Esophagus muscularis mucosa (tissue), 4 donors: Measurements from ENCODE around the gene N4BP3. TPM values are rescaled to one million over a fixed set of nuclear protein-coding genes. Genes with fewer than 3 reads are reported as not detected.
A peak's percentile ranks its signal among the peaks of the same experiment; 100 is the strongest.

Experiments used
- DNase-seq: peaks from one replicate; pipeline ENCODE4 v3.0.0-alpha.2; 2017; ENCODE audit errors: extremely low spot score
- H3K27ac ChIP-seq, 4 donors: fragments of 200-600 bp; sonication (generic); replicated peaks in 1 of 4; 1 replicate in 3 of 4; 2 replicates in 1 of 4; pipeline ENCODE4 v1.5.1; 2016 to 2019; ENCODE audit warnings: mild to moderate bottlenecking in 1 of 4
- H3K27me3 ChIP-seq, 4 donors: fragments of 200-600 bp; sonication (generic); one replicate each; pipeline versions ENCODE4 v1.5.1 to v1.6.0; 2016 to 2019
- H3K36me3 ChIP-seq, 4 donors: fragments of 200-600 bp; sonication (generic); one replicate each; pipeline ENCODE4 v1.5.1; 2016 to 2019
- H3K4me1 ChIP-seq, 4 donors: fragments of 200-600 bp; sonication (generic); one replicate each; pipeline ENCODE4 v1.5.1; 2016 to 2019
- H3K4me3 ChIP-seq, 4 donors: fragments of 200-600 bp; sonication (generic); 1 replicate in 2 of 4; 2 replicates in 2 of 4; pipeline ENCODE4 v1.5.1; 2016 to 2019; ENCODE audit warnings: mild to moderate bottlenecking in 4 of 4, moderate library complexity in 1 of 4
- H3K9me3 ChIP-seq, 4 donors: fragments of 200-600 bp; sonication (generic); 1 replicate in 3 of 4; 2 replicates in 1 of 4; pipeline ENCODE4 v1.5.1; 2016 to 2019
- EP300 ChIP-seq: sonication (generic); formaldehyde crosslinking; IDR thresholded peaks from one replicate; pipeline ENCODE4 v1.6.1; 2017; ENCODE audit warnings: antibody characterized with exemption
- POLR2A ChIP-seq: fragments of 450-650 bp; IDR thresholded peaks from one replicate; pipeline ENCODE4 v1.6.1; 2017; ENCODE audit warnings: antibody characterized with exemption, moderate library complexity, mild to moderate bottlenecking, low read depth
- POLR2AphosphoS5 ChIP-seq, 2 donors: sonication (generic); formaldehyde crosslinking; IDR thresholded peaks; one replicate each; pipeline ENCODE4 v1.6.1; 2017; ENCODE audit warnings: antibody characterized with exemption in 2 of 2
- WGBS: methylation state at CpG from one replicate; pipeline ENCODE4 v1.1.5; 2018; 5-methylcytosine and 5-hydroxymethylcytosine counted together
- intact Hi-C: fragments of 100-400 bp; cut with DNase I; formaldehyde crosslinking; loops from one replicate; pipeline ENCODE4 v1.15.1; 2023
- total RNA-seq, 4 donors: library from RNA; depleted of rRNA; stranded (reverse); fragments of >200 nt; gene quantifications; one replicate each; pipeline versions ENCODE4 v1.1.0 to v1.2.1, GENCODE V29; 2016
- TF ChIP-seq, protein P1 (sequence below), 3 experiments: fragments of 200-600 bp in 2 of 3; fragments of 450-650 bp in 1 of 3; sonication (generic) in 2 of 3; IDR thresholded peaks; one replicate each; pipeline ENCODE4 v1.5.1; 2017 to 2019; ENCODE audit warnings: antibody characterized with exemption in 3 of 3, mild to moderate bottlenecking in 2 of 3, moderate library complexity in 1 of 3

Gene N4BP3
- total RNA-seq, 4 donors from 2014 or later: 1.7 to 4.3 (median 2.2) TPM

DNA sequence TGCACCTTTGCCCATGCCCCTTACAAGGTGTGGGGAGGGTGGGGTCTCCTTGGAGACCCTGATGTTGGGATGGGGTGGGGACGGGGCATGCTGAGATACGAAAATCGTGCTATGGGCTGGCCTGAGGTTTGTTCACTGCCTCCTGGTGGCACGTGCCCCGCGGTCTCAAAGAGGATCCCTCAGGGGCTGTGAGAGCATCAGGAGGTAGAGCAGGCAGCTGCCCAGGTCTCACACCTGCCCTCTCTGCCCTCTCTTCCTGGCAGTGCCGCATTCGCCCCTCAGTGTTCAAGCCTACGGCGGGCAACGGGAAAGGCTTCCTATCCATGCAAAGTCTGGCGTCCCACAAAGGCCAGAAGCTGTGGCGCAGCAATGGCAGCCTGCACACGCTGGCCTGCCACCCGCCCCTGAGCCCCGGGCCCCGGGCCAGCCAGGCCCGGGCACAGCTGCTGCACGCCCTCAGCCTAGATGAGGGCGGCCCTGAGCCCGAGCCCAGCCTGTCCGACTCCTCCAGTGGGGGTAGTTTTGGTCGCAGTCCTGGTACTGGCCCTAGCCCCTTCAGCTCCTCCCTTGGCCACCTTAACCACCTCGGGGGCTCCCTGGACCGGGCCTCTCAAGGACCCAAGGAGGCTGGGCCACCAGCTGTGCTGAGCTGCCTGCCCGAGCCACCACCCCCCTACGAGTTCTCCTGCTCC lies 6.7 kb downstream of the N4BP3 start:
- TF ChIP-seq POLR2AphosphoS5 (IDR thresholded peaks at IDR 0.05) (no peak), EP300 (no peak), POLR2A (no peak)
- TF ChIP-seq, protein P1, sequence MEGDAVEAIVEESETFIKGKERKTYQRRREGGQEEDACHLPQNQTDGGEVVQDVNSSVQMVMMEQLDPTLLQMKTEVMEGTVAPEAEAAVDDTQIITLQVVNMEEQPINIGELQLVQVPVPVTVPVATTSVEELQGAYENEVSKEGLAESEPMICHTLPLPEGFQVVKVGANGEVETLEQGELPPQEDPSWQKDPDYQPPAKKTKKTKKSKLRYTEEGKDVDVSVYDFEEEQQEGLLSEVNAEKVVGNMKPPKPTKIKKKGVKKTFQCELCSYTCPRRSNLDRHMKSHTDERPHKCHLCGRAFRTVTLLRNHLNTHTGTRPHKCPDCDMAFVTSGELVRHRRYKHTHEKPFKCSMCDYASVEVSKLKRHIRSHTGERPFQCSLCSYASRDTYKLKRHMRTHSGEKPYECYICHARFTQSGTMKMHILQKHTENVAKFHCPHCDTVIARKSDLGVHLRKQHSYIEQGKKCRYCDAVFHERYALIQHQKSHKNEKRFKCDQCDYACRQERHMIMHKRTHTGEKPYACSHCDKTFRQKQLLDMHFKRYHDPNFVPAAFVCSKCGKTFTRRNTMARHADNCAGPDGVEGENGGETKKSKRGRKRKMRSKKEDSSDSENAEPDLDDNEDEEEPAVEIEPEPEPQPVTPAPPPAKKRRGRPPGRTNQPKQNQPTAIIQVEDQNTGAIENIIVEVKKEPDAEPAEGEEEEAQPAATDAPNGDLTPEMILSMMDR (IDR thresholded peaks at IDR 0.05): no peak
- Histone ChIP-seq H3K27me3 (peaks cover 0 to 50% (median 5%) of the 10 kb centered on the region in 4 donors), H3K4me3 (no peak overlapping the region), H3K4me1 (peaks cover 28 to 59% (median 43%) of the 10 kb centered on the region in 4 donors), H3K9me3 (no peaks in the 10 kb centered on the region), H3K27ac (no peak overlapping the region), H3K36me3 (no peaks in the 10 kb centered on the region)
- DNase-seq: no peak
- 94% methylated on average over 13 of the region's 27 CpGs for WGBS
- intact Hi-C loops: no loop called here

DNA sequence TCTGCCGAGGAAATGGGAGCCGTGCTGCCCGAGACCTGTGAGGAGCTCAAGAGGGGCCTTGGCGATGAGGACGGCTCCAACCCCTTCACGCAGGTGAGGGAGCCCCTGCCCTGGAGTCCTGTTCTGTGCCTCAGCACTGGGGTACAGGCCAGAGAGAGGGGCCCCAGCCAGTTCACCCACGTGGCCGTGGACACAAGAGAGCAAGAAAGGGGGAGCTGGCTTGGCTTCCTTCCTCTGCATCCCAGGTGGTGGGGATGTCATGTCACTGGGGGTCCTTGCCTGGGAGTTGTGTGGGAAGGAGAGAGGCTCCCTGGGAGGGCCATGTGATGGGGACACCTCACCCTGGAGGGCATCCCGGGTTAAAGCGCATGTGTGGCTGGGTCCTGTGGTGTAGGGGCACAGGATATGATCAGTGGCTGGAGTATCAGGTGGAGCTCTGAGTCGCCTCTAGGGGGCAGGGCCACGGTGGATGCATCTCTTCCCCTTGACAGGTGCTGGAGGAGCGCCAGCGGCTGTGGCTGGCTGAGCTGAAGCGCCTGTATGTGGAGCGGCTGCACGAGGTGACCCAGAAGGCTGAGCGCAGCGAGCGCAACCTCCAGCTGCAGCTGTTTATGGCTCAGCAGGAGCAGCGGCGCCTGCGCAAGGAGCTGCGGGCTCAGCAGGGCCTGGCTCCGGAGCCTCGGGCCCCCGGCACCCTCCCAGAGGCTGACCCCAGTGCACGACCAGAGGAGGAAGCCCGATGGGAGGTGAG lies 7.5 kb downstream of the N4BP3 start:
- Histone ChIP-seq H3K36me3 (no peaks in the 10 kb centered on the region), H3K4me3 (peak overlapping the region; percentile 46 to 55 (median 51)), H3K4me1 (peaks cover 26 to 55% (median 44%) of the 10 kb centered on the region in 4 donors), H3K27ac (peak overlapping the region in 2 of 4 donors; percentile 57 to 65), H3K9me3 (no peaks in the 10 kb centered on the region), H3K27me3 (peaks cover 0 to 43% (median 0%) of the 10 kb centered on the region in 4 donors)
- 49% methylated on average over 12 of the region's 29 CpGs for WGBS
- TF ChIP-seq EP300 (no peak), POLR2AphosphoS5 (IDR thresholded peaks at IDR 0.05) (peak; percentile 38 to 74), POLR2A (no peak)
- TF ChIP-seq, protein P1 (IDR thresholded peaks at IDR 0.05): peak; percentile 45 to 56 (median 49)
- intact Hi-C loops: no loop called here
- DNase-seq: peak; percentile 94

DNA sequence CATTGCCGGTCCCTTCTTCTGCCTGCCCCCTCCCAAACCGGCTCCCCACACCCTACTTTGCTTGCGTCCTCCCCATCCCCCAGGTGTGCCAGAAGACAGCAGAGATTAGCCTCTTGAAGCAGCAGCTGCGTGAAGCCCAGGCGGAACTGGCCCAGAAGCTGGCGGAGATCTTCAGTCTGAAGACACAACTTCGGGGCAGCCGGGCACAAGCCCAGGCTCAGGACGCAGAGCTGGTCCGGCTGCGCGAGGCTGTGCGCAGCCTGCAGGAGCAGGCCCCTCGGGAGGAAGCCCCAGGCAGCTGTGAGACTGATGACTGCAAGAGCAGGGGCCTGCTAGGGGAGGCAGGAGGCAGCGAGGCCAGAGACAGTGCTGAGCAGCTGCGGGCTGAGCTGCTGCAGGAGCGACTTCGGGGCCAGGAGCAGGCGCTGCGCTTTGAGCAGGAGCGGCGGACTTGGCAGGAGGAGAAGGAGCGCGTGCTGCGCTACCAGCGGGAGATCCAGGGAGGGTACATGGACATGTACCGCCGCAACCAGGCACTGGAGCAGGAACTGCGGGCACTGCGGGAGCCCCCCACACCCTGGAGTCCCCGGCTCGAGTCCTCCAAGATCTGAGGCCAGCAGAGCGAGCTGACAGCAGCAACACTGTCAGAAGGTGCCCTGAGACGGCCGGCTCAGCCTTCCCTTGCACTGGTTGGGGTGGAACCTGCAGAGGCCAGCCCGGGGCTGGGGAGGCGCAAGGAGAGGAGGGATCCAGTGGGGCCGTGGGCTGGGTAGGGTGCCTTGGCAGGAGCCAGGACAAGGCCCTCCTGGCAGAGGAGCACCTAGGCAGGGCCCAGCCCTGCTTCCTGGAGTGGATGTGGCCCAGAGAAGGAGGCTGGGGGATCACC lies 8.3 kb downstream of the N4BP3 start:
- peak overlapping the region in 2 of 4 donors; percentile 57 to 65 for H3K27ac ChIP-seq
- no peaks in the 10 kb centered on the region for H3K9me3 ChIP-seq
- intact Hi-C loops: no loop called here
- TF ChIP-seq POLR2AphosphoS5 (IDR thresholded peaks at IDR 0.05) (no peak), EP300 (no peak), POLR2A (no peak)
- TF ChIP-seq, protein P1 (IDR thresholded peaks at IDR 0.05): no peak
- H3K27me3 ChIP-seq: peaks cover 0 to 34% (median 0%) of the 10 kb centered on the region in 4 donors
- H3K4me3 ChIP-seq: peak overlapping the region; percentile 46 to 55 (median 51)
- H3K36me3 ChIP-seq: no peaks in the 10 kb centered on the region
- no peak for DNase-seq
- peaks cover 25 to 52% (median 42%) of the 10 kb centered on the region in 4 donors for H3K4me1 ChIP-seq
- WGBS: 58% methylated on average over 16 of the region's 38 CpGs

DNA sequence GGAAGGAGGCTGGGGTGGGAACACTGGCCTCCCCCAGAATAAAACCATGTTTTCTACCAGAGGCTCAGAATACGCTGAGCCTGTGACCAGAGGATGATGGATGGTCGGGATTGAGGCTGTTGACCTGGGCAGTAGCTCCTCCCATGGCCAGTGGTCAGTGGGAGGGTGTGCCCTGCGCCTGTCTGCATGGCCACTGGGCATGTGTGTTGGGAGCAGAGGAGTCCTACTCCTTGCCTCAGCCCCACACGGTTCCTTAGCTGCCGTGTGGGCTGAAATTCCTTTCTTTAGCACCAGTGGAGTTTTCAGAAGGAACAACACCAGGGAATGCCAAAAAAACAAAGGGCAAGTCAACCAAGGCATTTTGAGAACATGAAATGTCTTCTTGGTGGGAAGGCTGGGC lies 9.0 kb downstream of the N4BP3 start:
- Histone ChIP-seq H3K4me1 (peaks cover 21 to 52% (median 38%) of the 10 kb centered on the region in 4 donors), H3K27ac (peak overlapping the region in 2 of 4 donors; percentile 57 to 65), H3K36me3 (no peaks in the 10 kb centered on the region), H3K27me3 (peaks cover 0 to 27% (median 0%) of the 10 kb centered on the region in 4 donors), H3K9me3 (no peaks in the 10 kb centered on the region), H3K4me3 (peak overlapping the region in 1 of 4 donors; percentile 47)
- 75% methylated on average over 5 of the region's 5 CpGs for WGBS
- DNase-seq: no peak
- no peak for TF ChIP-seq POLR2AphosphoS5 (IDR thresholded peaks at IDR 0.05)
- TF ChIP-seq EP300: no peak
- no peak for TF ChIP-seq POLR2A
- TF ChIP-seq, protein P1 (IDR thresholded peaks at IDR 0.05): no peak
- intact Hi-C loops: no loop called here
